ENCODE results near the gene ZSCAN20.
A peak's percentile ranks its signal among the peaks of the same experiment; 100 is the strongest.

ZSCAN20 gene

GRCh38 chr1:33472269-33472980 is at the start of gene ZSCAN20:
Gene ZSCAN20 (plus strand): TSS chr1:33472645. CDS start chr1:33479289, 6,644 bp downstream.
- DNase-seq (ENCODE audit: low read depth in 2 of 2): peak; percentile 76 to 78

- DNase-seq (ENCODE audit: low read depth in 2 of 2): no peak
Measured at GRCh38 chr1:33424205-33424604, 48.2 kb upstream of the ZSCAN20 start.

GRCh38 chr1:33424610-33425009 is 47.8 kb upstream of the ZSCAN20 start:
- no peak for DNase-seq (ENCODE audit: low read depth in 2 of 2)

GRCh38 chr1:33425900-33426299 is 46.5 kb upstream of the ZSCAN20 start:
- no peak for DNase-seq (ENCODE audit: low read depth in 2 of 2)

GRCh38 chr1:33426916-33427315 is 45.5 kb upstream of the ZSCAN20 start:
- DNase-seq (ENCODE audit: low read depth in 2 of 2): no peak

- DNase-seq (ENCODE audit: low read depth in 2 of 2): no peak
Measured at GRCh38 chr1:33428661-33429060, 43.8 kb upstream of the ZSCAN20 start.

GRCh38 chr1:33429332-33429731 is 43.1 kb upstream of the ZSCAN20 start:
- DNase-seq (ENCODE audit: low read depth in 2 of 2): no peak

- DNase-seq (ENCODE audit: low read depth in 2 of 2): no peak
Measured at GRCh38 chr1:33429856-33430691, 42.4 kb upstream of the ZSCAN20 start.

GRCh38 chr1:33430692-33431593 is 41.5 kb upstream of the ZSCAN20 start, which contains the start of gene PHC2:
Gene PHC2 (minus strand): TSS chr1:33431095. CDS start chr1:33375539, 55,556 bp downstream.
- peak; percentile 84 to 91 for DNase-seq (ENCODE audit: low read depth in 2 of 2)

GRCh38 chr1:33433509-33434362 is 38.7 kb upstream of the ZSCAN20 start:
- DNase-seq (ENCODE audit: low read depth in 2 of 2): no peak

- DNase-seq (ENCODE audit: low read depth in 2 of 2): no peak
Measured at GRCh38 chr1:33434363-33434750, 38.1 kb upstream of the ZSCAN20 start.

GRCh38 chr1:33435096-33435820 is 37.2 kb upstream of the ZSCAN20 start:
- no peak for DNase-seq (ENCODE audit: low read depth in 2 of 2)

GRCh38 chr1:33436557-33437285 is 35.7 kb upstream of the ZSCAN20 start:
- no peak for DNase-seq (ENCODE audit: low read depth in 2 of 2)

- DNase-seq (ENCODE audit: low read depth in 2 of 2): no peak
Measured at GRCh38 chr1:33438364-33439160, 33.9 kb upstream of the ZSCAN20 start.

- DNase-seq (ENCODE audit: low read depth in 2 of 2): no peak
Measured at GRCh38 chr1:33439662-33440061, 32.8 kb upstream of the ZSCAN20 start.

- no peak for DNase-seq (ENCODE audit: low read depth in 2 of 2)
Measured at GRCh38 chr1:33441088-33441745, 31.2 kb upstream of the ZSCAN20 start.

- DNase-seq (ENCODE audit: low read depth in 2 of 2): no peak
Measured at GRCh38 chr1:33442141-33442540, 30.3 kb upstream of the ZSCAN20 start.

- no peak for DNase-seq (ENCODE audit: low read depth in 2 of 2)
Measured at GRCh38 chr1:33443080-33443704, 29.3 kb upstream of the ZSCAN20 start.

Data from activated CD8-positive, alpha-beta memory T cell treated with anti-CD3 and anti-CD28 coated beads for 4 hours (primary cell).